AG04449 (cell line): ENCODE results near the gene OSBPL7.

Experiments used
- CTCF ChIA-PET: fragments of 350-600 bp; formaldehyde crosslinking; extraction: SDS; loops from one replicate; lab custom pipeline; 2021; ENCODE audit warnings: antibody characterized with exemption; lab: Yijun Ruan, JAX
- POLR2A ChIA-PET: fragments of 400-600, 350-600 bp; formaldehyde crosslinking; extraction: SDS; loops from one replicate; lab custom pipeline; 2020; ENCODE audit warnings: antibody characterized with exemption, inconsistent platforms; lab: Yijun Ruan, JAX
- DNase-seq: peaks from one replicate; pipeline ENCODE4 v3.0.0-alpha.2; 2010; ENCODE audit warnings: low read depth, low spot score
- H3K4me3 ChIP-seq: 2 replicates; pipeline ENCODE4 v1.5.1; 2011; ENCODE audit warnings: low read depth, mild to moderate bottlenecking, control low read depth, low read length
- CTCF ChIP-seq: IDR thresholded peaks from one replicate; pipeline ENCODE4 v1.5.1; 2011; ENCODE audit warnings: mild to moderate bottlenecking, moderate library complexity, low read length, control low read depth, inconsistent platforms; ENCODE audit not compliant: insufficient read depth; ENCODE audit errors: missing control alignments

Gene OSBPL7

GRCh38 chr17:47823519-47823918 lies 1.9 kb upstream of the OSBPL7 start:
- no peak for TF ChIP-seq CTCF
- ChIA-PET CTCF (interaction anchor here (1.3 to 3.1 kb wide), 3 partner anchors 7 to 68 kb away, joined by 3 to 23 read pairs (median 3); partner anchors contain the start of genes LRRC46 and MRPL10), POLR2A (no interaction called here)
- H3K4me3 ChIP-seq: no peak overlapping the region
- no peak for DNase-seq

GRCh38 chr17:47822785-47823184 lies 1.2 kb upstream of the OSBPL7 start:
- no peak overlapping the region for H3K4me3 ChIP-seq
- POLR2A ChIA-PET: no interaction called here
- TF ChIP-seq CTCF: no peak
- no peak for DNase-seq
- CTCF ChIA-PET: interaction anchor here (1.2 to 3.1 kb wide), 5 partner anchors 8 to 69 kb away, joined by 3 to 23 read pairs (median 5); partner anchors contain the start of genes LRRC46 and MRPL10

- ChIA-PET CTCF (interaction anchor here (1.2 to 3.1 kb wide), 3 partner anchors 10 to 68 kb away, joined by 3 to 23 read pairs (median 10); partner anchors contain the start of genes LRRC46 and MRPL10), POLR2A (interaction anchor here (1.3 kb wide), 1 partner anchor 10 kb away, joined by 15 read pairs; the partner anchor contains the start of genes LRRC46 and MRPL10)
These were observed 567 bp downstream of the OSBPL7 start for GRCh38 chr17:47821031-47821423.

GRCh38 chr17:47820033-47820789 lies 1.4 kb downstream of the OSBPL7 start:
- no peak for DNase-seq
- POLR2A ChIA-PET: interaction anchor here (0.7 to 2.0 kb wide), 2 partner anchors 11 to 228 kb away, joined by 3 to 5 read pairs; partner anchors contain the start of genes LRRC46 and MRPL10
- H3K4me3 ChIP-seq: peak overlapping the region; percentile 87

More at GRCh38 chr17:47821031-47821423, 567 bp downstream of the OSBPL7 start:
- no peak for DNase-seq
- TF ChIP-seq CTCF: no peak
- H3K4me3 ChIP-seq: peak overlapping the region; percentile 87

GRCh38 chr17:47819475-47819874 lies 2.1 kb downstream of the OSBPL7 start:
- no peak overlapping the region for H3K4me3 ChIP-seq
- CTCF ChIA-PET: no interaction called here
- no peak for TF ChIP-seq CTCF
- DNase-seq: no peak
- POLR2A ChIA-PET: interaction anchor here (2.0 kb wide), 1 partner anchor 12 kb away, joined by 5 read pairs; the partner anchor contains the start of genes LRRC46 and MRPL10

More at GRCh38 chr17:47820033-47820789, 1.4 kb downstream of the OSBPL7 start:
- CTCF ChIA-PET: interaction anchor here (3.1 kb wide), 1 partner anchor 11 kb away, joined by 23 read pairs; the partner anchor contains the start of genes LRRC46 and MRPL10
- TF ChIP-seq CTCF: no peak

GRCh38 chr17:47818002-47818695 lies 3.4 kb downstream of the OSBPL7 start:
- DNase-seq: no peak
- POLR2A ChIA-PET: no interaction called here
- CTCF ChIA-PET: no interaction called here
- no peak overlapping the region for H3K4me3 ChIP-seq
- TF ChIP-seq CTCF: no peak
